Osteocyte (in vitro differentiated cells): ENCODE results near the gene CISD1. TPM values are rescaled to one million over a fixed set of nuclear protein-coding genes. Genes with fewer than 3 reads are reported as not detected.
A peak's percentile ranks its signal among the peaks of the same experiment; 100 is the strongest.

ENCODE experiments used
- DNase-seq: peaks from one replicate; pipeline ENCODE4 v3.0.0; 2021; ENCODE audit warnings: mixed read lengths; ENCODE audit not compliant: unreplicated experiment; ENCODE audit errors: extremely low spot score
- H3K27ac Mint-ChIP-seq: one replicate; pipeline ENCODE4 v1.8.0; 2021; ENCODE audit warnings: mild to moderate bottlenecking, mixed read lengths; ENCODE audit not compliant: unreplicated experiment
- H3K27me3 Mint-ChIP-seq: one replicate; pipeline ENCODE4 v1.8.0; 2021; ENCODE audit warnings: mixed read lengths; ENCODE audit not compliant: unreplicated experiment
- H3K36me3 Mint-ChIP-seq: one replicate; pipeline ENCODE4 v1.8.0; 2021; ENCODE audit warnings: mixed read lengths; ENCODE audit not compliant: unreplicated experiment
- H3K4me1 Mint-ChIP-seq: one replicate; pipeline ENCODE4 v1.8.0; 2021; ENCODE audit warnings: mixed read lengths; ENCODE audit not compliant: unreplicated experiment
- H3K4me3 Mint-ChIP-seq: one replicate; pipeline ENCODE4 v1.8.0; 2021; ENCODE audit warnings: mild to moderate bottlenecking, moderate library complexity, mixed read lengths; ENCODE audit not compliant: unreplicated experiment
- H3K9me3 Mint-ChIP-seq: one replicate; pipeline ENCODE4 v1.8.0; 2021; ENCODE audit warnings: mixed read lengths; ENCODE audit not compliant: unreplicated experiment
- total RNA-seq: library from RNA; stranded (reverse); gene quantifications from 2 replicates; pipeline ENCODE4 v1.2.1, GENCODE V29; 2021
- TF ChIP-seq, protein P1 (sequence below): fragments of 200-600 bp; sonication (generic); IDR thresholded peaks from 2 replicates; pipeline ENCODE4 v1.5.0; 2021; ENCODE audit warnings: antibody characterized with exemption, mild to moderate bottlenecking, moderate library complexity

CISD1 gene
- total RNA-seq, 1 donor from 2014 or later, result 29.9 TPM

DNA sequence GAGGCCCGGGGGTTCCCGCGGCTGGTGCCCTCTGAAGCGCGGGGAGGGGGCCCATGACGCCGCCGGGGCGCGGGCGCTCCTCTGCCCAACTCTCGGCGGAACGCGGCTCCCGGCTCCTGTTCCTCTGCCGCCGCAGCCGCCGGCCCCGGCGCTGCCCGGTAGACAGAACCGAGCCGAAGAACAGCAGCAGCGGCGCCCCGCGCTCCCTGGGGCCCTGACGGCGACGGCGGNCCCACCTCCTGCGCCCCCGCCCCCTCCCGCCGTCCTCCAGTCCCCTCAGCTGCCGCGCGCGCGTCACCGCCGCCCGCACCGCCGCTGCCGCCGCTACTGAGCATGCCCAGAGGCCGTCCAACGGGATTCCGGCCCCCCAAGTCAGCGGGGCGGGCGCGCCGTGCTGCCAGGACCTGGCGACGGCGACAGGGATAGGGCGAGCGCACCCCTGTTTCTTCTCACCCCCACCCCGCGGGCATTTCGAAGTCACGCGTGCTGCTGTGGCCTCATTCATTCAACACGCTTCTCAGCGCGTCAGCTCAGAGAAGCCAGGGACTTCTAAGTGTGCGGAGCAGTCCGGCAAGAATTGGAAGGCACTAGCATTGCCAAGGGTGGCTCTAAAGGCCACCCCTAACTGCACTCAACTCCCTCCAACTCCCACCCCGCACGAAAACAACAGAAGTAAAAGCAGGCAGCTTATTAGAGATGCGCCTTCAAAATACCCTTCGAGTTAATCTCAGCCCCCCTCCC lies 1.1 kb upstream of the CISD1 start, which contains the start of gene IPMK:
IPMK (minus strand) TSS at position 182 of the 741 bp plus-strand sequence. CDS start 283 bp downstream, outside the sequence.
- no peaks in the 10 kb centered on the region for H3K36me3 Mint-ChIP-seq
- H3K27ac Mint-ChIP-seq, result peak within 1 kb of the TSS; percentile 97
- H3K9me3 Mint-ChIP-seq, result no peaks in the 10 kb centered on the region
- no peaks in the 10 kb centered on the region for H3K27me3 Mint-ChIP-seq
- DNase-seq, result peak; percentile 97
- peaks cover 34% of the 10 kb centered on the region for H3K4me1 Mint-ChIP-seq
- peak within 1 kb of the TSS; percentile 92 for H3K4me3 Mint-ChIP-seq
- TF ChIP-seq, protein P1, sequence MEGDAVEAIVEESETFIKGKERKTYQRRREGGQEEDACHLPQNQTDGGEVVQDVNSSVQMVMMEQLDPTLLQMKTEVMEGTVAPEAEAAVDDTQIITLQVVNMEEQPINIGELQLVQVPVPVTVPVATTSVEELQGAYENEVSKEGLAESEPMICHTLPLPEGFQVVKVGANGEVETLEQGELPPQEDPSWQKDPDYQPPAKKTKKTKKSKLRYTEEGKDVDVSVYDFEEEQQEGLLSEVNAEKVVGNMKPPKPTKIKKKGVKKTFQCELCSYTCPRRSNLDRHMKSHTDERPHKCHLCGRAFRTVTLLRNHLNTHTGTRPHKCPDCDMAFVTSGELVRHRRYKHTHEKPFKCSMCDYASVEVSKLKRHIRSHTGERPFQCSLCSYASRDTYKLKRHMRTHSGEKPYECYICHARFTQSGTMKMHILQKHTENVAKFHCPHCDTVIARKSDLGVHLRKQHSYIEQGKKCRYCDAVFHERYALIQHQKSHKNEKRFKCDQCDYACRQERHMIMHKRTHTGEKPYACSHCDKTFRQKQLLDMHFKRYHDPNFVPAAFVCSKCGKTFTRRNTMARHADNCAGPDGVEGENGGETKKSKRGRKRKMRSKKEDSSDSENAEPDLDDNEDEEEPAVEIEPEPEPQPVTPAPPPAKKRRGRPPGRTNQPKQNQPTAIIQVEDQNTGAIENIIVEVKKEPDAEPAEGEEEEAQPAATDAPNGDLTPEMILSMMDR, result no peak

DNA sequence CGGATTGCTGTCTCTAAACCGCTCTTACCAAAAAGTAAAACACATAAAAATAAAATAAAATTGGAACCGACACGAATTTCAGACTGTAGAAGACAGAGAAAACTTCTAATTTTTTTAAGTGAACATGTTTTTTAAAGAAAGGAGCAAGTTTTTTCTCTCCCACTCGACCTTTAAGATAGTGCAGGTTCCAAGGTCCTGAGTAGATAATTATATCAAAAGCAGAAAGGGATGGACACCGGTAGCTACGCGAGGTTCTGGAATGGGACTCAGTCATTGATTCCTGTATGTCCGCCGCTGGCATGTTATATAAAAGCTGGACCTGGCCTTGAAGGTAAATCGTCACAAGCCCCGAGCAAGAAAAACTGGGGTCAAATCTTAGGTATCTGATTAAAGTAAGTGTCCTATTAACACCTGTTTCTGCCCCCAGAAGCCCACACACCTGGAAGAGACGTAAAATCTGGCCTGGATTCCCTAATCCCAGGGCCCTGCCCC lies 462 bp upstream of the CISD1 start:
- Mint-ChIP-seq H3K4me3 (peak overlapping the region; percentile 92), H3K27me3 (no peaks in the 10 kb centered on the region), H3K4me1 (peaks cover 33% of the 10 kb centered on the region), H3K27ac (peak overlapping the region; percentile 97), H3K9me3 (no peaks in the 10 kb centered on the region), H3K36me3 (no peaks in the 10 kb centered on the region)
- no peak for DNase-seq
- TF ChIP-seq, protein P1, result no peak

- DNase-seq, result no peak
- peak overlapping the region; percentile 97 for H3K27ac Mint-ChIP-seq
- TF ChIP-seq, protein P1, result no peak
- H3K9me3 Mint-ChIP-seq, result no peaks in the 10 kb centered on the region
- no peaks in the 10 kb centered on the region for H3K27me3 Mint-ChIP-seq
- H3K4me3 Mint-ChIP-seq, result peak overlapping the region; percentile 92
- H3K4me1 Mint-ChIP-seq, result peaks cover 29% of the 10 kb centered on the region
- H3K36me3 Mint-ChIP-seq, result no peaks in the 10 kb centered on the region
These were observed 874 bp downstream of the CISD1 start for GRCh38 chr10:58269782-58270290.

DNA sequence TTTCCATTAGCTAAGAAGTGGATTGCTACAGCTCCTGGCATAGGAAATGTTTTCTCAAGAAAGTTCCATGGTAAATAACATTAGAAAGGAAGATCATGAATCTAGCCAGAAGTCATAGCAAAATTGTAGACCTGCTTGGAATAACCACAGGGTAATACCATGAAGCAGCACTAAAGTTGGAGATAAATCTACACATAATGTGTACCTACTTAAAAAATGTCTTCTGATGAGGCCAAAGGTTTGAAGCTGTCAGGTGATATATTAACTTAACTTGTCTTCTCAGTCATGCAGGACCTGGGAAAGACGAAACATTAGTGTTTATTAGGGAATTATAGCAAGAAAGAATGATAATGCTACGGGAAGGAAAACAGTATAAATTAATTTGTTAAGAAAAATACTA lies 6.3 kb downstream of the CISD1 start:
- Mint-ChIP-seq H3K27ac (no peak overlapping the region), H3K27me3 (no peaks in the 10 kb centered on the region), H3K9me3 (no peaks in the 10 kb centered on the region), H3K36me3 (peaks cover 15% of the 10 kb centered on the region), H3K4me3 (no peak overlapping the region), H3K4me1 (peaks cover 28% of the 10 kb centered on the region)
- TF ChIP-seq, protein P1, result no peak
- DNase-seq, result no peak

DNA sequence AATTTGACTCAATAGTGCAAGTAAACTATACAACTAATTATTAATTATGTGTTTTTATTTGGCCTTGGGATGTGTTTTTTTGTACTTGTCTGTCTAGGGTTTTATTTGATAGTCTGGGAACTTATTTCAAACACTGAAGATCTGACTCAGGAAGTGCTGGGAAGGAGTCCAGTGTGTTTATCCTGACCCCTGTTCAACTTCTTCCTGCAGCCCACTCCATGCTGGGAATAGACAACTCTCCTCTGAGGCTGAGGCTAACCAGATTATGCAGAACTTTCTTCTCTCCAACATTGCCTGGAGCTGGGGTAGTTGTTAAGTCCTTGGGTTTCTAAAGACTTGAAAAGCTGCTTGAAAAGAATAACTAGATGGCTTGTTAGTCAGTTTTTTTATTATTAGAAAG lies 6.9 kb downstream of the CISD1 start:
- Mint-ChIP-seq H3K4me1 (peaks cover 25% of the 10 kb centered on the region), H3K27me3 (no peaks in the 10 kb centered on the region), H3K27ac (peak overlapping the region; percentile 69), H3K36me3 (peaks cover 21% of the 10 kb centered on the region), H3K4me3 (no peak overlapping the region), H3K9me3 (no peaks in the 10 kb centered on the region)
- DNase-seq, result no peak
- TF ChIP-seq, protein P1, result no peak
